ENCODE measurements around the gene BIRC3.
"Not testable (repeated sequence)": the region's sequence is repeated elsewhere in the genome, so short reads cannot be mapped to it uniquely, and the experiment has no call there.

Gene BIRC3

DNA sequence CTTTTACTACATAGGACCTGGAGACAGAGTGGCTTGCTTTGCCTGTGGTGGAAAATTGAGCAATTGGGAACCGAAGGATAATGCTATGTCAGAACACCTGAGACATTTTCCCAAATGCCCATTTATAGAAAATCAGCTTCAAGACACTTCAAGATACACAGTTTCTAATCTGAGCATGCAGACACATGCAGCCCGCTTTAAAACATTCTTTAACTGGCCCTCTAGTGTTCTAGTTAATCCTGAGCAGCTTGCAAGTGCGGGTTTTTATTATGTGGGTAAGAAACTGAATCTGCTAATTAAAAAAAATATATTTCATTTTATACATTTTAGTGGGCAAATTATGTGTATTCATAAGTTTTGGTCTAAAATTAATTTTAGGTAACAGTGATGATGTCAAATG, 7.8 kb downstream of the BIRC3 start:
- no peak for DNase-seq (ENCODE audit: low read depth in 2 of 2)

DNA sequence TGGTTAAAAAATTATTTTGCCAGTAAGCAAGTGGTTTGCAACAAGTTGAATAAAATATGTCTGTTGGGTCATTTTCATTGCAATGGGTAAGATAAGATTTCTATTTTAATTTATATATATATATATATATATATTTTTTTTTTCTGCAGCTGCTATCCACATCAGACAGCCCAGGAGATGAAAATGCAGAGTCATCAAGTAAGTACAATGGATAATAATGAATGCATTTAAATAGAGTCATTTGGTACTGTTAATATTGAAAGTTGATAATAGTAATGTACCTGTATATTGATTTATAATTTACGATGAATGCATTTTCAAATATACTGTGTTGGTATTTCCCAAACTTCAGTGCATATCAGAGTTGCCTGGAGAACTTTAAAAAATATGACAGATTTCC, 11.5 kb downstream of the BIRC3 start:
- no peak for DNase-seq (ENCODE audit: low read depth in 2 of 2)

DNA sequence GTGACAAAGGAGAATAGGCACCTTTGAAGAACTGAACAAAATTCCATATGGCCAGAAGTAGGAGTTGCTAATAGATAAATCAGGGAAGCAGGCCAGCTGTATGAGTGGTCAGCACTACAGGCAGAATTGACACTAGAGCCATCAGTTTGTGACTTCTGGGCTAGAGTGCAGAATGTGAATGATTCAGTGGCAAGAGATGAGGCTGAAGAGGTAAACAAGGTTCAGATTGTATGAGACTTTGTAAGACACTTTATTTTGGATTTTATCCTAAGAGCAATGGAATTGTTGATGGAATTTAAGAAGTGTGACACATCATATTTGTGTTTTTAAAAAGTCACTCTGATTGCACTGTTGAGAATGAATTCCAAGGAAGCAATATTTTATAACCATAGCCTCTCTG, 12.9 kb downstream of the BIRC3 start:
- no peak for DNase-seq (ENCODE audit: low read depth in 2 of 2)

DNA sequence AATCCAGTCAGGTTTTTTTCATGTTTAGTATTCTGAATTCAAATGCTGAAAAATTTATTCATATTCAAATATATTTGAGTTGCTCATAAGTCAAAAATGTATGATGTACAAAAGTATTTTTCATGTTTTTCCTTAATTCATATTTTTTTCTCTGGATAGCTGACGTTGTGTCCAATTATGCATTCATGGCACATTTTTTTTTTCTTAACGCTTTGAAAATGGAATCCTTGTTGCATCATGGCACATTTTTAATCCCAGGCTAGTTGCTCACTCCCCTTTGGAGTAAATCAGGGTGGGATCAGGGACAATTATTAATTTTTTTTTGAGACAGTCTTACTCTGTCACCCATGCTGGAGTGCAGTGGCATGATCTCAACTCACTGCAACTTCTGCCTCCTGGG, 14.1 kb downstream of the BIRC3 start:
- no peak for DNase-seq (ENCODE audit: low read depth in 2 of 2)

DNA sequence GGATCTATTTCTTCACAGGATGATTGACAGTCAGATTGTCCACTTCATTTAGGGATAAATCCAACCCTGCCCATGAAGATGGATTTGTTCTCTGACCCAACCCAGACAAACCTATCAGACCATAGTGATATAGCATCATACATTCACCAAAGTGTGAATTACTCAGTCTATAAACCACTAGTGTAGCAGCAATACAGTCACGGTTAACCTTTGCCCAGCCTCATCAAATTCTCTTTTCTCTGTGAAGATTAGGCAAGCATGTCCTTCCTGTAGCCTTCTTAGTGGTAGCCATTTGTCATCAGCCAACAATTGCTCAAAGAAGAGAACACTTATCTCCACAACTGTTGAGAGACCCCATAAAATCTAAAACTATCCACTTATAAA, 15.3 kb downstream of the BIRC3 start:
- DNase-seq (ENCODE audit: low read depth in 2 of 2): no peak

DNA sequence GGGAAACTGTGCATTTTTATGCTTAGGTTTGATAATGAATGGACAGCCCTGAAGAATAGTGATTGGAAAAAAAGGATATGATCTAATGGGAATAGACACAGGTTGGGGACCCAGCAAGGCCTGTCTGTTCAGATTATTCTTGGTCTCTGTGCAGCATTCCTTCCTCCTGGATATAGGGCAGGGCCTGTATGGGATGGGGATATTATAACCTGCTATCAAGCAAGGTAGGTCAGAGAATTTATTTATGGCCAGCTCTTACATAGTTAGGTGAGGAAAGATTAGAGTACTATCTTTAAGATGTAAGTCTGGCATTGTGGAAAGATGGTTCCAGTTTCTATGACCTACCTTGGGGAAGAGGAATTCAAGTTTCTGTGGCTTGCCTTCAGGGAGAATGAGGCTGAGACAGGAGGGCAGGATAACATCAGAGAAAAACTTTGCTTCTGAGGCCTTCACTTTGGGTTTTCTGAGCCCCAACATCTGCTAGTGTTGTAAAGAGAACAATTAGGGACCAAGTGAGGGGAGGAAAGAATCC, 21.3 kb downstream of the BIRC3 start:
- no peak for DNase-seq (ENCODE audit: low read depth in 2 of 2)

DNA sequence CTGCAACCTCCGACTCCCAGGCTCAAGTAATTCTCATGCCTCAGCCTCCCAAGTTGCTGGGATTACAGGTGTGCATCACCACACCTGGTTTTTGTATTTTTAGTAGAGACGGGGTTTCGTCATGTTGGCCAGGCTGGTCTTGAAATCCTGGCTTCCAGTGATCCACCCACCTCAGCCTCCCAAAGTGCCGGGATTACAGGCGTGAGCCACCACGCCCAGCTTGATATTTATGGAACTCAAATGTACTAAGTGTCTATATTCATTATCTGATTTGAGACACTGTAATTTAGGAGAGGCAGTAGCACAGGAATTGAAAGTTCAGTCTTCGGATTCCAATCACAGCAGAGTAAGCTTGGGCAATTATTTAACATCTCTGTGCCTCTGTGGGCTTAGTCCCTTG, 24.0 kb downstream of the BIRC3 start:
- not testable (repeated sequence) for DNase-seq (ENCODE audit: low read depth in 2 of 2)

DNA sequence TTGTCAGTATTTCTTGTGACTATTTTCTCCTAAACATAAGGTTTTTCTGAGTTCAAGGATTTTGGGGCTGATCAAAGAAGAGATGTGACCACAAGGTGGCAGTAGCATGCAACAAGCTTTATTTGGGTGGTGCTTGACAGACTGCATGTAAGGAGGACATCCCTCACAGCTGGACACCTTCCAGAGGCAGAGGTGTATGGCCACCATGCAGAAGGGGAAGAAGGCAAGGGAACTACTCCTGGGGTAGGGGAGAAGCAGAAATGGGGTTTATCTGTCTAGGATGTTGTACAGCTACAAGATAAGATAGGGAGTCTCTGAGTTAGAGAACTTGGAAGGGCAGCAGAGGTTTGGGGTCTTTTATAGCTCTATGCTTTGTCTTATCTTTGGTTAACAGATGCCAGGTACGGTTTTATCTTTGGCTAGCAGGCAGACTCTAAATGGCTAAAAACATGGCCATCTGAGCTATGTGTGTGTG, 24.6 kb downstream of the BIRC3 start:
- peak; percentile 43 to 48 for DNase-seq (ENCODE audit: low read depth in 2 of 2)

DNA sequence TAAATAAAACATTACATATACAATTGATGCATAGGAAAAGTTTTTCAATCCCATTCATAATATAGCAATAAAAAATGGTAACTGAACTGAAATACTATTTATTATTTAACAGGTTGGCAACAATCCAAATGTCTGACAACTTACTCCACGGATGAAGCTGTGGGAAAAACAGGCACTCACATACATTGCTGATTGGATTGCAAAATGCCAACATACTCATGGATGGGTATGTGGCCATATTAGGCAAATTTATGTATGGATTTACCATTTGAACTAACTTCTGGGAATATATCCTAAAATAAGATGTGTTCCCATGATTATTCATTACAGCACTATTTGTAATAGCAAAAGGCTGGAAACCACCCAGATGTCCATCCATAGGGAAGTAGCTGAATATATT, 26.5 kb downstream of the BIRC3 start:
- no peak for DNase-seq (ENCODE audit: low read depth in 2 of 2)

DNA sequence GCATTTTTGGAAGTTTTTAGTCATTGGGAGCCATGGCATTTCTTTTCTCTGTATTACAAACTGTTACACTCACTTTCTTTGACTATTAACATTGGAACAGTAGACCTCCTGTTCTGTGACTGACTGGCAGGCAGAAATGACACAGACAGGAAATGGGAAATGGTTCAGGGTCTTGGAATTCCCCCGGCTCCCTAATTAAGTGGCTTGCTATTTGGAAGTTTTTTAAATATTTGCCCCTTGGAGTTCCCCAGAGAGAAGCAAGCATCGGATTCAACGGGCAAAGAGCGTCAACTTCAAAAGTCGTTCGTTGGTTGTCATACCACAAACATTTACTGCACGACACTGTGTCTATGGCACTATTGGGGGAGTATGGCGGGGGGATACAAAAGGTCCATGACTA, 28.6 kb downstream of the BIRC3 start:
- DNase-seq (ENCODE audit: low read depth in 2 of 2): no peak

DNA sequence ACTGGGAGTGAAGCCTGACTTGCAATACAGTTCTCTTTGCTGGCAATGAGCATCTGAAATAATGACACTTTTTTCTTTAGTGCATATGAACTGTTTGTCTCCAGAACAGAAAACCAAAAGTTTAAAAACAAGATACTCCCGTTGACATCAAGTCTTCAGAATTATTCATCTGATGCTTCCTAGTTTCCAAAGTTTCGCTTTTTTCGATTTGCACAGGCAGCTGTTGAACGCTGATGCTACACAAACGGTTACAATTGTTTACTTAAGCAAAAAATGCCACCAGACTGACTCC, 29.1 kb downstream of the BIRC3 start:
- DNase-seq (ENCODE audit: low read depth in 2 of 2): no peak

DNA sequence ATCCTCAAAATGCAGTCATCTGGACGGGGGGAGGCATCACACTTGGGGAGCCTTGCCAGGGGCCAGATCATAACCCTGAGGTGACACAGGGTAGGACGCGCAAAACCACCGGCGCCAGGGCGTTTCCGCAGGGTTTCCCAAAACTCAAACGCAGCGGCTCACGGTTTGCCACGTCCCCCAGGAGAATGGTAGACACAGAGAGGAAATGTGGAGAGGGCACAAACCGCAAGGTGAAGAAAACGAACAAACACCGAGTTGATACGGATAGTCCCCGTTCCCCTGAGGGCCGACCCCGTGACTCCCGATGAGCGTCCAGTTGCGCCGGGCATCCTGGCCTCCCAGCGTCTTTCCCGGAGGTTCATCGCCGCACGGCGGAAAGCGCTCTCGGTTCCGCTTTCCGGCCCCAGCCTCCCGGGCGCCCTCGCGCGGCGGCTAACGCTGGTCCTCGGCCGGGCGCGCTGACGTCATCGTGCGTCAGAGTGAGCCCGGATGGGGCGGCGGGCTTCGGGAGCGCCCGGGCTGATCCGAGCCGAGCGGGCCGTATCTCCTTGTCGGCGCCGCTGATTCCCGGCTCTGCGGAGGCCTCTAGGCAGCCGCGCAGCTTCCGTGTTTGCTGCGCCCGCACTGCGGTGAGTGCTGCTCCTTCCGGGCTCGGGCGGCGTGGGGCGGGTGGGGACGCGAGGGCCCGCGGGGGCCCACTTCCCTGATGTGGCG, 29.6 kb downstream of the BIRC3 start, which contains the start of gene BIRC2:
Gene BIRC2 (plus strand): TSS at position 467 of the 714 bp plus-strand sequence. CDS start 2,641 bp downstream, outside the sequence.
- DNase-seq (ENCODE audit: low read depth in 2 of 2): peak; percentile 86 to 94

DNA sequence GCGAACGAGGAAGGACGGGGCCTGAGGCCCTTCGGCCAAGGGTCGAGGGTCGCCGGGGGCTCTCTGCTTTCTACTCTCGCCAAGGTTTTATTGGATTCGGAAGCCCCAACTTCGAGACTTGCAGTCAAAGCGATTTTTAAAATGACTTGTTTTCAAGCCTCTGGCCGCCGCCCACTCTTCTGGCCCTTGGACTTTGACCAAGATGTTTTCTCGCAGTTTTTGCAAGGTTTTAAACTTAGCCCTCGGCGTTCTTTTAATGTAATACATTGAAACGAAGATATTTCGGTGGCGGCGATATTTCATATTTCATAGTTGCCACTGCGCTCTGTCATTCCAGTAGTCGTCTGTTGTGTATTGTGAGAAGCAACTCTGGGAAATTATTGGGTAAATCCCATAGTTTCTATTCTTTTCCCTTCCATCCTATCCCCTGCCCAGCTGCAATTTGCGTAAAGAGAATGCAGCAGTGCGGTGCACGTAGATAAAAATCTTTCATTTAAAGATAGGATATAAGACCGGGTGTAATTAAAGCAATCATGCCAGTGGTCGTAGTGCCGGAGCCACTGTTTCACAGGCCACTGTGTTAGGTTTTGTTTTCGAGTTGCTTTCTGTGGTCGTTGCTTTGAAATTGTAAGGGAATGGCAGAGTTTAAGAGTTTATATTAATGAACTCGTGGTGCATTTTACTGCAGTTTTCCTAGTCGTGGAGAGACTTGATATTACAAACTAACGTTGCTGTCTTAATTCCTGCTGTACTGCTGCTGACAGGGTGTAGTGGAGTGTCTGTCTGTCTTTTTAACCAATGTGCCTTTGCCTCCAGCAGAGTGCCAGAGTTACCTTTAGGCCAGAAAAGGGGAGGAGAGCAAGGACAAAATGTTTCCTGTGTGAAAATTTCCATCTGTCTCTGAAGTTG, 30.4 kb downstream of the BIRC3 start:
- DNase-seq (ENCODE audit: low read depth in 2 of 2): no peak

DNA sequence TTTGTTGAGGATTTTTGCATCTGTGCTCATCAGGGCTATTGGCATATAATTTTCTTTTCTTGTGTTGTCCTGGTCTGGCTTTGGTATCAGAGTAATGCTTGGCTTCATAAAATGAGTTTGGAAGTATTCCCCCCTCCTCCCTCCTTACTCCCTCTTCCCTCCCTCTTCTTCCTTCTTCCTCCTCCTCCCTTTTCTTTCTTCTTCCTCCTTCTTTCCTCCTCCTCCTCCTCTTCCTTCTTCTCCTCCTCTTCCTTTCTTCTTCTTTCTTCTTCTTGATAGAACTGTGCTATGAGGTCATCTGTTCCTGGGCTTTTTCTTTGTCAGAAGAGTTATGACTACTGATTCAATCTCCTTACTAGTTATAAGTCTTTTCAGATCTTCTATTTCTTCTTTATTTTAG, 39.8 kb downstream of the BIRC3 start:
- no peak for DNase-seq (ENCODE audit: low read depth in 2 of 2)

DNA sequence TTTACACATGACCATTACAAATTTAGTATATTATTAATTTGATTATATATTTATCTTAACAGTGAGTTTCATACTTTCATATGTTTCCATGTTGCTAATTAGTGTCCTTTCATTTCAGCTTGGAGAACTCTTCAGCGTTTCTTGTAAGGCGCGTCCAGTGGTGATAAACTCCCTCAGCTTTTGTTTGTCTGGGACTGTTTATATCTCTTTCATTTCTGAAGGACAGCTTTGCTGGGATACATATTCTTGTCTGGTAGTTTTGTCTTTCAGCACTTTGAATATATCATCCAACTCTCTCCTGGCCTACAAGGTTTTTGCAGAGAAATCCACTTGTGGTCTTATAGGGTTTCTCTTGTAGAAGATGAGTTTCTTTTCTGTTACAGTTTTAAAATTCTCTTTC, 42.1 kb downstream of the BIRC3 start:
- no peak for DNase-seq (ENCODE audit: low read depth in 2 of 2)

DNA sequence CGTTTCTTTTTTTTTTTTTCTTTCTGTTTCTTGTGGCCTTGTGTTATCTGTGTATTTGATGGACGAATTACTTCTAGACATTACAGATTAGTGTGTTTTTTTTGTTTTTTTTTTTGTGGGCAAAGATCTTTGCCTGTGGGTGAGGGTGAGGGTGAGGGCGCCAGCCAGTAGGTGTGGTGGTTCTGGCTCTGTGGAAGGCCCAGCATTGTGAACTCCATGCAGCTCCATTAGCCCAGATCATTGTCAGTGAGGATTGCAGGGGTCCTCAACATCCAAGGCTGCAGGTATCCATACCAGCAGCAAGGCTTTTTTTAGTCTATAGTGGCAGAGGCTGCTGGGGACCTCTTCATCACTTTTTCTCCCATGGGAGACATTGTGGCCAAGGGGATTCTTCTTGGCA, 43.4 kb downstream of the BIRC3 start:
- no peak for DNase-seq (ENCODE audit: low read depth in 2 of 2)

DNA sequence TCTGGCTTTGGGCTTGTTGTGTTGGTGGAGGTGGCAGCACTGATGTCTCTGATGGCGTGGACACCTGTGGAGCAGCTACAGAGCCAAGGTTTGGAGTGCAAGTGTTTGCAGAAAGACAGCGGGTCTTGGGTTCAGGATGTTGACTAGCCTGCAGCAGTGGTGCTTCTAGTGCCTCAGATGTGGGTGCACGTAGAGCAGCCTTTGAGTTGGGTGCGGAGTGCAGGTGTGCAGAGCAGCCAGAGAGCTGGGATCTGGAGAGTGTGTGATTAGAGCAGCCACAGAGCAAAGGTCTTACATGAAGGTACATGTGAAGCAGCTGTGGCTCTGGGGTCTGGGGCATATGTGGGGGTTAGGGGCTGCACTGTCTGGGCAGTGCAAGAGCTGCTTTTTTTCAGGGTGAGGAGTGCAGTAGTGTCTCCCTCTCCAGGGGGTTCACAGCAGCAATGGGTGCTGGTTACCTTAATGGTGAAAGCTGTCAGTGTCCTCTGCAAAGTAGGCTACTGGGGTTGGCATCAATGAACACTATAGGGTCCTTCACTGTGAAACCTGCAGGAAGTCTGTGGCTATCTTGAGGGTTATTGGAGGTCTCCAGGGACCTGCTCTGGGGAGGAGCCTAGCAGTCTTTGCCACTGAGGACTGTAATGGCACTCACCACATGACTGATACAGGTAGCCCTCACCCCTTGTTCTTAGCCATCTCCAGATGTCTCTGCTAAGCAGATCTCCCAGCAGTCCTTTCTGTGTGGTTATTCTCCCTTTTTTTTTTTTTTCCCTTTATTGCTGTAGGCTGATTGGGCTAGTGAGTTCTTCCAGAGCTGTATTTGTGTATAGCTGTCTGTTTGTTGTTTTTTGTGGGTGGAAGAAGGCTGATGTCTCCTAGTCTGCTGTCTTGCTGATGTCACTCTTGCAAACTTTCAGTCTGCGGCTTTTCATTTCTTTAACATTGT, 44.1 kb downstream of the BIRC3 start:
- DNase-seq (ENCODE audit: low read depth in 2 of 2): no peak

DNA sequence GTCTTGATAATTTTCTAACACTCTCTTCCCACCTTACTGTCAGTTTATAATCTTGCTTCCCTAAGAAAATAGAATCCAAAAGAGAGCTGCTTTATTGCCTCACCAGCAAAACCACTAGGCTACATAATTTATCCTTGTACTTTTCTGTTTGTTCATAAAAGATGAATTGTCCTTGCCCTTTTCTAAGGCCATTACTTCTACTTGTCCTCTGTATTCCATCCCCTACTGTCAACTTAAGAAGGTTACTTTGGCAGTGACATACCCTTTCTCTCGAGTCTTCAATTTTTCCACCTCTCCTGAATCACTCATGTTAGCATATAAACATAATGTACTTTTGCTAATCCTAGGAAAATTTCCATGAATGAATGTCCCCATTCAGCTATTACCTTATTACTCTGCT, 47.7 kb downstream of the BIRC3 start:
- no peak for DNase-seq (ENCODE audit: low read depth in 2 of 2)

DNA sequence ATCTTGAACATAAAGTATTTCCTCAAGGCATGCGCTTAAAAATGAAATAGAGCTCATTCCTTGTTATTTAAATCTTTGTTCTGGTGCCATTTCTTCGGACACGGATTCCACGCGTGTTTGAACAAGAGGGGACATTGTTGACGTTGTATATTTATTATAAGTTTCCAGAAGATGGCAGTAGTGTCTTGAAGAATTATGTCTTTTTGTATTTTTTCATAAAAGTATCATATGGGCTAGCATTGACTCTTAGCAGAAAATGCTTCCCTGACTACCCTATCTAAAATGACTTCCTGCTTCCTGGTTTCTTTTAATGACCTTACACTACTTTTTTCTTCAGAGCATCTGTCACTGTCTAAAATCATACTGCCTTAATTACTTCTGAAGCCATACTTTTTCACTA, 50.1 kb downstream of the BIRC3 start:
- DNase-seq (ENCODE audit: low read depth in 2 of 2): no peak

DNA sequence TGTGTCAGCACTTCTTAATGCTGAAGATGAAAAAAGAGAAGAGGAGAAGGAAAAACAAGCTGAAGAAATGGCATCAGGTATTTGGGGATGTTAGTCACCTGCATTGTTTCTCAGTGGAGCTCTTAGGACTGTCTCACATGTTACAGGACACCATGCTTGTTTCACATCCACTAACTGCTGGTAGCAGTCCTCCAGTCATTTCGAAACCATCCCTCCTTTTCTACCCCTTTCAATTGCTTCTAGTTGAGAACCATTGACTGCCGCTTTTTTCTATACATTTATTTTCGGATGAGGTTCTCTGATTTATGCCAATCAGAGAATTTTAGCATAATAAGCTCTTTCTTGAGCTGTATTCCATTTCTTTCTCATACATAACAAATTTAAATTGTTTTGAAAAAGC, 51.2 kb downstream of the BIRC3 start:
- no peak for DNase-seq (ENCODE audit: low read depth in 2 of 2)

DNA sequence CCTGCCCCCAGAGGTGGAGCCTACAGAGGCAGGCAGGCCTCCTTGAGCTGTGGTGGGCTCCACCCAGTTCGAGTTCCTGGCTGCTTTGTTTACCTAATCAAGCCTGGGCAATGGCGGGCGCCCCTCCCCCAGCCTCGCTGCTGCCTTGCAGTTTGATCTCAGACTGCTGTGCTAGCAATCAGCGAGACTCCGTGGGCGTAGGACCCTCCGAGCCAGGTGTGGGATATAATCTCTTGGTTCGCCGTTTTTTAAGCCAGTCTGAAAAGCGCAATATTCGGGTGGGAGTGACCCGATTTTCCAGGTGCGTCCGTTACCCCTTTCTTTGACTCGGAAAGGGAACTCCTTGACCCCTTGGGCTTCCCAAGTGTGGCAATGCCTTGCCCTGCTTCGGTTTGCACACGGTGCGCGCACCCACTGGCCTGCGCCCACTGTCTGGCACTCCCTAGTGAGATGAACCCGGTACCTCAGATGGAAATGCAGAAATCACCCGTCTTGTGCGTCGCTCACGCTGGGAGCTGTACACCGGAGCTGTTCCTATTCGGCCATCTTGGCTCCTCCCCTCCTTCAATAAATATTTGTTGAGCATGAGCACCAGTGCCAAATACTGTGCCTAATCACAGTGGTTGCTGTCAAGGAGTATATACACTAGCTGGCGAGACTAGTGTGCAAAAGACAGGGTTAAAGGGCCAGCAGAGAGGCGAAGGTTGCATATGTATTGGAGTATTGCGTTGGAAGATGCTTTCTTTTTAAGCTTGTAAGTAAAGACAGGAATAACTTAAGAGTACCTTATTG, 57.5 kb downstream of the BIRC3 start:
- not testable (repeated sequence) for DNase-seq (ENCODE audit: low read depth in 2 of 2)
